ENCODE results near the gene KAZN.

DNA sequence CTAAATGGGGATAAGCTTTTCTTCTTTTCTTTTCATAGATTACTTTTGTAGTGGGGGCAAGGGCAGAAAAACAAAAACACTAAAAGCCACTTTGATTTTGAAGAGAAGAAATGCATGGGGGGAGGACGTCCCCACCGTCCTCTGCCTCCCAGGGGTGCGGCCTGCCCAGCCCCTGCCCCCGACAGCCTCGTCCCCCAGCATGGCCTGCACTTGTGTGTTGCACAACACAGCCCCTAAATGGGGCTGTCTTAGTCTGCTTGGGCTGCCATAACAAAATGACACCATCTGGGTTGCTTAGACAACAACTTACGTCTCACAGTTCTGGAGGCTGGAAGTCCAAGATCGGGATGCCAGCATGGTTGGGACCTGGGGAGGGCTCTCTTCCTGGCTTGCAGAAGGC is 497.8 kb downstream of the KAZN start:
- TF ChIP-seq POLR2A (IDR thresholded peaks at IDR 0.05): no peak
- TF ChIP-seq CTCF (IDR thresholded peaks at IDR 0.05): no peak

Data from testis (tissue), 2 donors.